Measurements from ENCODE around the gene EIF4G1.
"Not testable (repeated sequence)": the region's sequence is repeated elsewhere in the genome, so short reads cannot be mapped to it uniquely, and the experiment has no call there.

Gene EIF4G1

DNA sequence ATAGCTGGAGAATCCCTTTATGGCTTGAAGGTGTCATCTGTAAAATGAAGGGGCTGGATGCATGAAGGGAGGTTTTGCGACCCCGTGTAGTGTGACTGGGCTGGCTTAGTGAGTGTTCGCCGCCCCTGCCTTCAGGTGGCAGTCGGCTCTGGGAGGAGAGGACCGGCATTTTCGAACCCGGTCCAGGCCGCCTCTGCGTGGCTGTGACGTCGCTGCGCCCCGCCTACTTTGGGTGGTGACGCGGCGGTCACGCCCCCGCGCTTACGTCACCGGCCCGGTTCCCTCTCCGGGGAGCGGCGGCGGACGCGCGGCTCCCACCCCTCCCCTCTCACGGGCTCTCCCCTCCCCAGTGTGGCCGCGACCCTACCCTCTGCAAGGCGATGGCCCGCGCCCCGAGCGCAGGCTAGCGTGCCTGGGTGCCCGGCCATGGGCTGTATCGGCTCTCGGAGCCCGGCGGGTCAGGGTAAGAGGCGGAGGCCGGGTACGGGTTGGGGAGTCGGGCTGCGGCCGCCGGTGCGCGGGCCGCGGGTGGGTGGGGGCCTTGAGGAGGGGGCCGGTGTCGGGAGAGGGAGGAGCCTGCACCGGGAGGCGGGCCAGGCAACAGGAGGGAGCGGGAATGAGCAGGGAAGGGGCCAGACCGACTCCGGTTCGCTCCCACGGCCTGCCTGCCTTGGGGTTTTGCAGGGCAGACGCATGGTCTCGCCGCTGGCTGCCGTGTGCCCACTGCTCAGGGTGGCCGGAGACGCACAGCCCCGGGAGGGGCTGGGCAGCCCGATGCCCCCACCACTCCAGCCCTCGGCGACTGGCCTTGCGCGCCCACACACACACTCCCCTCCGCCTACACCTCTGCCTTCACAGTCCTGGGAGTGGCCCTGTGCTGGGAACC is 21.5 kb downstream of the EIF4G1 start:
- peak; percentile 83 to 86 for DNase-seq (ENCODE audit: low read depth in 2 of 2)

- no peak for DNase-seq (ENCODE audit: low read depth in 2 of 2)
Measured at GRCh38 chr3:184336547-184337398, 22.4 kb downstream of the EIF4G1 start.

GRCh38 chr3:184337399-184337714 is 23.0 kb downstream of the EIF4G1 start, which contains the start of gene FAM131A:
TSS of gene FAM131A (plus strand) at chr3:184337600. CDS start at chr3:184337631, 31 bp downstream.
- no peak for DNase-seq (ENCODE audit: low read depth in 2 of 2)

DNA sequence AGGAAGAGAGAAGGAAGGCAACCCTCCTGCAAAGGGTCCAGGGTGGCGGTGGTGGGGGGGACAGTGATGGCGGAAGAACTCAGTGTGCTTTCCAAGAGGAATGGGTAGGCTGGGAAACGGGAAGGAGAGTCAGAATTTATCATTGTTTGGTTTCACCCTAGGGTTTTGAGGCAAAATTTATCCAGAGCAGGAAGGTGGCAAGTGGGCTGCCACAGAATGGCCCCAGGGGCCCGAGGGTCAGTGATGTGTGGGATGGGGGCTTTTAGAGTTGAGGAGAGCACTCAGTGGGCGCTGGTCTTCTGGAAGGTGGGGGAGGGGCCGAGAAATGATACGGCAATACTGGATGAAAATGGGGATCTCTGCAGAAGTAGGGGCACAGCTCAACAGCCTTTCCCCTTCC is 23.6 kb downstream of the EIF4G1 start:
- DNase-seq (ENCODE audit: low read depth in 2 of 2): no peak

DNA sequence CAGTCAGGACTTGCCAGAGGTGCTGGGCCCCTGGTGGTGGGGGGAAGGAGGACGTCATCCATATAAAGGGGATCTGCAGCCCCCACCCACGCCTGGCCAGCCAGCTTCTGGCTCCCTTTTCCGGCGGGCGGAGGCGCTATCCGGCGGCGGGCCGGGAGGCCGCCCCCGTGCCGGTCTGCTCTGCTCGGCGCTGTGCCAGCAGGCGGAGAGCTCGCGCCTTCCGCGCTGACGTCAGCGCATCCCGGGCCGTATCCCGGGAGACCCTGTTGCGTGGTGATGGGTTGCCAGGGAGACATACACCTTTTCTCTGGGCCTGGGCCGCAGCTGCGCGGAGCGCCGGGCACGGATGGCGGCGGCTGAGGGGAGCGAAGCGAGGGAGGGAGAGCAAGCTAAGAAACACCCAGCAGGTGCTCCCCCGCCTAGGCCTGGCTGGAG is 24.1 kb downstream of the EIF4G1 start:
- DNase-seq (ENCODE audit: low read depth in 2 of 2): no peak

DNA sequence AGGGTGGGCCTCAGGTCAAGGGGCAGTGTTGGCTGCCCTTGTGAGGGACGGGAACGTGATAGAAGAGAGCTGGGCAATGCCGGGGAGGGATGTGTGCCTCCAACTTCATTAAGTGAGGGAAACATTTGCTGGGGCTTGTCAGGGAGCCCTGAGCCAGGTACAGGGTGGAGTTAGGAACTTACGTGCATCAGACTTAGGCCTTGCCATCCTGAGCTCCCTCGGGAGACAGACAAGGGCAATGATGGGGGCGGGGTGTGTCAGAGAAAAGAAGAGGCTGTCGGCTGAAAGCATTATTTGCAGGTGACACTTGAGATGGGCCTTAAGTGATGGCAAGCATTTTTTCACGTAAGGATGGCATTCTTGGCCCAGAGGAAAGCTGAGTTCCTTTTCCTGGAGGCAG is 24.6 kb downstream of the EIF4G1 start:
- DNase-seq (ENCODE audit: low read depth in 2 of 2): no peak

GRCh38 chr3:184339451-184340135 is 25.2 kb downstream of the EIF4G1 start:
- not testable (repeated sequence) for DNase-seq (ENCODE audit: low read depth in 2 of 2)

DNA sequence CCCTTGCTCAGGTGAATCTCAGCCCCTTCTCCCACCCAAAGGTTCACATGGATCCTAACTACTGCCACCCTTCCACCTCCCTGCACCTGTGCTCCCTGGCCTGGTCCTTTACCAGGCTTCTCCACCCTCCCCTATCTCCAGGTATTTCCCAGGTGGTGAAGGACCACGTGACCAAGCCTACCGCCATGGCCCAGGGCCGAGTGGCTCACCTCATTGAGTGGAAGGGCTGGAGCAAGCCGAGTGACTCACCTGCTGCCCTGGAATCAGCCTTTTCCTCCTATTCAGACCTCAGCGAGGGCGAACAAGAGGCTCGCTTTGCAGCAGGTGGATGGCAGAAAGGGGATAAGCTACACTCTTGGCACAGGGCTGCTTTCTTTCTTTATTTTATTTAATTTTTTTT is 27.5 kb downstream of the EIF4G1 start:
- DNase-seq (ENCODE audit: low read depth in 2 of 2): no peak

GRCh38 chr3:184343200-184343876 is 28.9 kb downstream of the EIF4G1 start:
- no peak for DNase-seq (ENCODE audit: low read depth in 2 of 2)

GRCh38 chr3:184344579-184345316 is 30.3 kb downstream of the EIF4G1 start:
- no peak for DNase-seq (ENCODE audit: low read depth in 2 of 2)

DNA sequence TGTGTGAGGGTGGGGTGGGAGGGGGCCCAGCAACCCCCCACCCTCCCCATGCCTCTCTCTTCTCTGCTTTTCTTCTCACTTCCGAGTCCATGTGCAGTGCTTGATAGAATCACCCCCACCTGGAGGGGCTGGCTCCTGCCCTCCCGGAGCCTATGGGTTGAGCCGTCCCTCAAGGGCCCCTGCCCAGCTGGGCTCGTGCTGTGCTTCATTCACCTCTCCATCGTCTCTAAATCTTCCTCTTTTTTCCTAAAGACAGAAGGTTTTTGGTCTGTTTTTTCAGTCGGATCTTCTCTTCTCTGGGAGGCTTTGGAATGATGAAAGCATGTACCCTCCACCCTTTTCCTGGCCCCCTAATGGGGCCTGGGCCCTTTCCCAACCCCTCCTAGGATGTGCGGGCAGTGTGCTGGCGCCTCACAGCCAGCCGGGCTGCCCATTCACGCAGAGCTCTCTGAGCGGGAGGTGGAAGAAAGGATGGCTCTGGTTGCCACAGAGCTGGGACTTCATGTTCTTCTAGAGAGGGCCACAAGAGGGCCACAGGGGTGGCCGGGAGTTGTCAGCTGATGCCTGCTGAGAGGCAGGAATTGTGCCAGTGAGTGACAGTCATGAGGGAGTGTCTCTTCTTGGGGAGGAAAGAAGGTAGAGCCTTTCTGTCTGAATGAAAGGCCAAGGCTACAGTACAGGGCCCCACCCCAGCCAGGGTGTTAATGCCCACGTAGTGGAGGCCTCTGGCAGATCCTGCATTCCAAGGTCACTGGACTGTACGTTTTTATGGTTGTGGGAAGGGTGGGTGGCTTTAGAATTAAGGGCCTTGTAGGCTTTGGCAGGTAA is 31.1 kb downstream of the EIF4G1 start:
- DNase-seq (ENCODE audit: low read depth in 2 of 2): no peak

DNA sequence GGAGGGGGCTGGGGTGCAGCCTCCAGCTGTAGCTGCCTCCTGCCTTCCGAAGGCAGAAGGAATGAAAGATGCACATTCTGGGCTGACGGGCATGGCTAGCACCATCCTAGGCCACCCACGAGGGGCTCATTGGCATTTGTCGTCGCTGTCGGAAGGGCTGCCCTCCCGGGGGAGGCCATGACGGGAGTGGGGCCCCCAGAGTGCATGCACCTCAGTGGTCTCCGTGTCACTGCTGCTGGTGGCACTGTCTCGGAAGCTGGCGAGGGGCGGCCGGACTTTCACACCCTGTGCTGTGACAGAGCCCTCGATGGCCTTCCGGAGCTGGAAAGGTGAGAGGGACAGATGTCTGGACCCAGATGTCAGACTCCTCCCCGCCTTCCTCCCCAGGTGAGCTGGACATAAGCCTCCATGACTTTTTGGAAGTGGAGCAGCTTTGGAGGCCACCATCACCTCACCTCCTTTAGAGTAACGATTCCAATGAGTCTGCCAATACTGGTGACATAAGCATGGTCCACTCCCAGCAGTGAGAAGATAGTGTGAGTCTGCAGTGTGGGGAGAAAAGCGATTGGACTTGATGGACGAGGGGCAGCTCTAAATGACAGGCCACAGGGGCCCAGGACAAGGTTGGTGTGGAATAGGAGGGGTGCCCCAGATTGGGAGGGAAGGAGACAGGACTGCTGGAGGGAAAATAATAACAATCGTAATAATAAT is 32.2 kb downstream of the EIF4G1 start:
- no peak for DNase-seq (ENCODE audit: low read depth in 2 of 2)

DNA sequence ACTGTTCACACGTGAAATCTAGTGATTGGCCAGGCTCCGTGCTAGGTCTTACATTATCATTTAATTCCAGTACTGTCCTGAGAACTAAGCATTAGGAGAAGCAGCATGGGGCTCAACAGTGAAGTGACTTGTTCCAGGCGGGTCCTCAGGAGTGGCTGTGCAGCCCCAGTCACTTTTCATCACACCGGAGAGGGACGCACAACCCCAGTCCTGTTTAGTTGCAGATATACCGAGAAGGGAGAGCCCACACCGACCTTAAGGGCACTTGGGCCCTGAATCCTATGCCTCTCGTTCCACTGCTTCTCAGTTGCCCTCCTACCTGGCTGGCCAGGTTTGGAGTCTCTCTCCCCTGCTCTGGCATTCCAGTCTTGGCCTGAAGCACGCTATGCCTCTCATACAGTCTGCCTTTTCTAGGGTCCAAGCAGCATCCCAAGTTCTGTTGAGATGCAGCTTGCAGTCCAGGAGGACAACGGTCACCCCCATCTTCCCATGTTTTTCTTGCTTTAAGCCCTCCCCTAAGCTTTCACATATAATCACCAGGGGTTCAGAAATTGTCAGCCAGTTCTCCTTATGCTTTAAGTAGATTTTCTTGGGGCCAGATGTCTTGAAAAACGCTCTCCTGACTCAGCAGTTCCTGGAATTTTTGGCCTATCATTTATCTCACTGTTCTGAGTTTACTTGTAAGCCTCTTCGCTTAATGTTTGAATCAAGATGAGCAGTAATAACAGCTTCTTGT is 33.1 kb downstream of the EIF4G1 start:
- DNase-seq (ENCODE audit: low read depth in 2 of 2): no peak

GRCh38 chr3:184348057-184348382 is 33.6 kb downstream of the EIF4G1 start:
- DNase-seq (ENCODE audit: low read depth in 2 of 2): no peak

- DNase-seq (ENCODE audit: low read depth in 2 of 2): no peak
Measured at GRCh38 chr3:184349563-184350470, 35.4 kb downstream of the EIF4G1 start.

DNA sequence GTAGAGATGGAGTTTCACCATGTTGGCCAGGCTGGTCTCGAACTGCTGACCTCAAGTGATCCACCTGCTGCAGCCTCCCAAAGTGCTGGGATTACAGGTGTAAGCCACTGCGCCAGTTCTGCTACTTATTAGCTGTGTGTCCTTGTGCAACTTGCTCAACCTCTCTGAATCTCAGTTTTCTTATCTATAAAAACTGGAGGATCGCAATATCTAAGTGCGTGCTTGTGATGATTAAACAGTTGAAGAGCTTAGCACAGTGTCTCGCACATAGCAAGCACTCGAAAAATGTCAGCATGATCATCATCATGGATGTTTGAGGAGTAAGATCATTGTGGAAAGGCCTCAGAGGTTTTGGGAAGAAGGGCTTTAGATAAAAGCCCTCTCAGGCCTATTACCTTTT is 36.2 kb downstream of the EIF4G1 start:
- DNase-seq (ENCODE audit: low read depth in 2 of 2): no peak

GRCh38 chr3:184351511-184352148 is 37.2 kb downstream of the EIF4G1 start:
- no peak for DNase-seq (ENCODE audit: low read depth in 2 of 2)
